Heart right ventricle (tissue), 16 donors: ENCODE data around the gene PDZD2. TPM values are rescaled to one million over a fixed set of nuclear protein-coding genes. Genes with fewer than 3 reads are reported as not detected.
A peak's percentile ranks its signal among the peaks of the same experiment; 100 is the strongest.

Experiments
- ATAC-seq, 8 donors: fragments of 200-7000 bp; cut with Tn5 transposase; one replicate each; pipeline ENCODE4 v1.9.1; 2020; ENCODE audit warnings: mild to moderate bottlenecking in 8 of 8, moderate library complexity in 8 of 8, moderate number of reproducible peaks in 1 of 8
- DNase-seq, 2 donors: peaks; one replicate each; pipeline ENCODE4 v3.0.0-alpha.2; 2020
- H3K27ac ChIP-seq, 10 donors: fragments of 200-600 bp; sonication (generic) in 2 of 10; one replicate each; pipeline versions ENCODE4 v1.5.0 to v1.8.0; 2020 to 2022; ENCODE audit warnings: mild to moderate bottlenecking in 3 of 10
- H3K27me3 ChIP-seq, 7 donors: fragments of 200-600 bp; one replicate each; pipeline ENCODE4 v1.8.0; 2021 to 2022; ENCODE audit warnings: mild to moderate bottlenecking in 2 of 7
- H3K36me3 ChIP-seq, 9 donors: fragments of 200-600 bp; sonication (generic) in 1 of 9; one replicate each; pipeline versions ENCODE4 v1.5.0 to v1.8.0; 2020 to 2022; ENCODE audit warnings: mild to moderate bottlenecking in 2 of 9
- H3K4me1 ChIP-seq, 9 donors: fragments of 200-600 bp; sonication (generic) in 1 of 9; one replicate each; pipeline versions ENCODE4 v1.5.0 to v1.8.0; 2020 to 2022; ENCODE audit warnings: mild to moderate bottlenecking in 4 of 9
- H3K4me3 ChIP-seq, 10 donors: fragments of 200-600 bp; sonication (generic) in 2 of 10; one replicate each; pipeline versions ENCODE4 v1.5.0 to v1.8.0; 2020 to 2022; ENCODE audit warnings: mild to moderate bottlenecking in 7 of 10, moderate library complexity in 2 of 10
- H3K9me3 ChIP-seq, 11 donors: fragments of 200-600 bp in 10 of 11; sonication (generic) in 2 of 11; one replicate each; pipeline versions ENCODE4 v1.5.0 to v1.8.0; 2013 to 2022; ENCODE audit warnings: mild to moderate bottlenecking in 2 of 11, control low read depth in 1 of 11, moderate library complexity in 1 of 11
- WGBS, 2 donors: extraction: QIAGEN DNeasy Blood & Tissue Kit; methylation state at CpG; one replicate each; pipeline ENCODE4 v1.1.7; 2013; ENCODE audit warnings: inconsistent platforms in 1 of 2; 5-methylcytosine and 5-hydroxymethylcytosine counted together
- intact Hi-C, 10 donors: fragments of 100-400 bp; cut with DNase I; formaldehyde crosslinking; loops; one replicate each; pipeline versions ENCODE4 v1.11.1 to v1.14.2; 2022
- polyA plus RNA-seq, 2 donors: library from polyadenylated mRNA; stranded (reverse); fragments of 200-250 nt; gene quantifications; one replicate each; pipeline ENCODE4 v1.2.3, GENCODE V29; 2013
- total RNA-seq, 10 donors: library from RNA; stranded (reverse); fragmentation: NEBNext Ultra II Directional in 3 of 10; extraction: Animal tissue kit (Norgen Biotek cat#: 25700) in 3 of 10; gene quantifications; one replicate each; pipeline versions ENCODE4 v1.2.1 to v1.2.4, GENCODE V29; 2021 to 2023
- TF ChIP-seq, protein P1 (sequence below), 9 donors: fragments of 200-600 bp; sonication (generic) in 2 of 9; IDR thresholded peaks; one replicate each; pipeline versions ENCODE4 v1.5.0 to v1.8.0; 2021 to 2022; ENCODE audit warnings: antibody characterized with exemption in 9 of 9, mild to moderate bottlenecking in 5 of 9, moderate library complexity in 1 of 9
- donor health status: Arrhythmogenic right ventricular cardiomyopathy.
- donor health status: ischemic (EF 13 %, LVEDD 7.1; RV severe dilation, severe dysfunction).
- donor health status: healthy with polysubstance abuse.
- donor health status: DM: no; HTN: yes; CAD: no.
- donor health status: DM: no; HTN: no; CAD: no.
- donor health status: ischemic (EF 25% LVEDD 6.9; RV normal size, moderate dysfunction).
- donor health status: ischemic (EF 25% LVEDD 5.7; RV mildly dilated, moderate dysfunction).
- donor health status: healthy.
- donor health status: DM: yes; HTN: yes; CAD: no.
- donor health status: Ischemic cardiomyopathy.
- donor health status: ischemic (EF 35%, LVEDD 5.7; RV mildly dilated, moderate dysfunction).
- donor health status: nonischemic (EF 11% LVEDD 7.7; RV severe dilation, severe dysfunction).
- donor health status: DM: yes; HTN: yes; CAD: no.
- donor health status: PGD.
- donor health status: ischemic (EF 29% LVEDD 5.4; RV normal size, mild dysfunction).
- donor health status: nonischemic (EF 23%, LVEDD 6.1; RV moderate dilation, normal function).

Gene PDZD2
- total and polyA plus RNA-seq, 12 donors = 9.0 to 117 (median 82.5) TPM

DNA sequence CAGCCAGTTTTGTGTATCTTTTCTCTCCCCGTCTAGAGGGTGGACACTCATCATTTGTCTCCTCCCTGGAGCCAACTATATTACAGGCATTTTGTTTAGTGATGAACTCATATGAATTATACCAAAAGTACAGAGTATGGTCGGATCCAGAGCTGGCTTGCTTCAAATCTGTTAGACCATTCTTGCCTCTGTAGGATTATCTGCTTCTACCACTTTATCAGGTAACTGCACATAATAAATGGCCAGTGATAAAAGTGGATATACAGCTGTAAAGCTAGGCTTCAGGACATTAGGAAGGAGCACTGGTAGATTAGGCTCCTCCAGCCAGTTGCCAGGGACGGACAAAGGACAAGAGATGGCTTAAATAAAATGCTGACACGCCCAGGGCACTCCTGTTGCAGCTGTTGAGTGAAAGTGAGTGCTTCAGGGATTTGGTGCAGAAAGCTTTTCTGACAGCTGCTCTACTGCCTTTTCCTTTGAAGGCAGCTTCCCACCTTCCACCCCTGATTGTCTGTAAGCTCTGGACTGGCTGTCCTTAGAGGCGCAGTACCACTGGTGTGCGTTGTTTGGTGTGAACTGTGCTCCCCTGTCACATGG, 259.2 kb downstream of the PDZD2 start:
- peaks cover 0 to 28% (median 8%) of the 10 kb centered on the region in 9 donors for H3K4me1 ChIP-seq
- intact Hi-C loops = no loop called here
- no peak for ATAC-seq

DNA sequence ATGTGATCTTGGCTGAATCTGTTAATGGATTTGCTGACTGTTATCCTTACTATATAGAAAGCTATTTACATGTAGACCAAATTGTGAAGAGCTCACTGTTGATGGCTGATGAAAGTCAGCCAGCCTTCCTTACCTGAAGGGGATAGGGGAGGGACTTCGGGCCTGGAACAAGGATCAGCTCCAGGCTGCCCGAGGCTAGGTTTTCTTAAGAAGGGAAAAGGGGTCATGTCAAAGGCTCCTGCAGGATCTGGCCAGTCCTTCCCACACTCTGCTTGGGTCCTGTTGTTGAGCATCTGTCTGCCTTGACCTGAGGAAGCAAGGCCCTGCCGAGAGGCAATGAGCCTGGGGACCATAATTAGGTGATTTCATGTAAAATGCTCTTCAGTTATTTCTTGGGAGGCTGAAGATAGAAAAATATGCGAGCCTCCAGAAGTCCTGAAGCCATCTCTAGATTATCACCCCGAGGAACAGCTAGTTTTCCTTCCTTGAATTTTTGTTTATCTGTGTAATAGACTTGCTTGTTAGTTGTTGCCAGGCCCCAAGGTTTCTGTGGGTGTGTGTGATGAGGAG, 261.4 kb downstream of the PDZD2 start:
- peaks cover 0 to 8% (median 0%) of the 10 kb centered on the region in 11 donors for H3K9me3 ChIP-seq
- DNase-seq (no peak), ATAC-seq (no peak)
- H3K4me1 ChIP-seq = peaks cover 0 to 13% (median under 1%) of the 10 kb centered on the region in 9 donors
- 75 to 85% methylated on average over 5 of the region's 5 CpGs for WGBS, 2 donors
- intact Hi-C loops = no loop called here
- TF ChIP-seq, protein P1, sequence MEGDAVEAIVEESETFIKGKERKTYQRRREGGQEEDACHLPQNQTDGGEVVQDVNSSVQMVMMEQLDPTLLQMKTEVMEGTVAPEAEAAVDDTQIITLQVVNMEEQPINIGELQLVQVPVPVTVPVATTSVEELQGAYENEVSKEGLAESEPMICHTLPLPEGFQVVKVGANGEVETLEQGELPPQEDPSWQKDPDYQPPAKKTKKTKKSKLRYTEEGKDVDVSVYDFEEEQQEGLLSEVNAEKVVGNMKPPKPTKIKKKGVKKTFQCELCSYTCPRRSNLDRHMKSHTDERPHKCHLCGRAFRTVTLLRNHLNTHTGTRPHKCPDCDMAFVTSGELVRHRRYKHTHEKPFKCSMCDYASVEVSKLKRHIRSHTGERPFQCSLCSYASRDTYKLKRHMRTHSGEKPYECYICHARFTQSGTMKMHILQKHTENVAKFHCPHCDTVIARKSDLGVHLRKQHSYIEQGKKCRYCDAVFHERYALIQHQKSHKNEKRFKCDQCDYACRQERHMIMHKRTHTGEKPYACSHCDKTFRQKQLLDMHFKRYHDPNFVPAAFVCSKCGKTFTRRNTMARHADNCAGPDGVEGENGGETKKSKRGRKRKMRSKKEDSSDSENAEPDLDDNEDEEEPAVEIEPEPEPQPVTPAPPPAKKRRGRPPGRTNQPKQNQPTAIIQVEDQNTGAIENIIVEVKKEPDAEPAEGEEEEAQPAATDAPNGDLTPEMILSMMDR (IDR thresholded peaks at IDR 0.05) = no peak
- no peak overlapping the region for H3K27ac ChIP-seq
- no peaks in the 10 kb centered on the region for H3K27me3 ChIP-seq
- no peaks in the 10 kb centered on the region for H3K36me3 ChIP-seq
- no peak overlapping the region for H3K4me3 ChIP-seq

More for the DNA sequence above, 259.2 kb downstream of the PDZD2 start:
- Histone ChIP-seq H3K27ac (no peak overlapping the region), H3K27me3 (no peaks in the 10 kb centered on the region), H3K9me3 (peaks cover 0 to 8% (median 0%) of the 10 kb centered on the region in 11 donors), H3K36me3 (no peaks in the 10 kb centered on the region), H3K4me3 (no peak overlapping the region)
- DNase-seq = no peak
- WGBS, 2 donors = 79 to 84% methylated on average over 6 of the region's 6 CpGs
- TF ChIP-seq, protein P1 (IDR thresholded peaks at IDR 0.05) = no peak

DNA sequence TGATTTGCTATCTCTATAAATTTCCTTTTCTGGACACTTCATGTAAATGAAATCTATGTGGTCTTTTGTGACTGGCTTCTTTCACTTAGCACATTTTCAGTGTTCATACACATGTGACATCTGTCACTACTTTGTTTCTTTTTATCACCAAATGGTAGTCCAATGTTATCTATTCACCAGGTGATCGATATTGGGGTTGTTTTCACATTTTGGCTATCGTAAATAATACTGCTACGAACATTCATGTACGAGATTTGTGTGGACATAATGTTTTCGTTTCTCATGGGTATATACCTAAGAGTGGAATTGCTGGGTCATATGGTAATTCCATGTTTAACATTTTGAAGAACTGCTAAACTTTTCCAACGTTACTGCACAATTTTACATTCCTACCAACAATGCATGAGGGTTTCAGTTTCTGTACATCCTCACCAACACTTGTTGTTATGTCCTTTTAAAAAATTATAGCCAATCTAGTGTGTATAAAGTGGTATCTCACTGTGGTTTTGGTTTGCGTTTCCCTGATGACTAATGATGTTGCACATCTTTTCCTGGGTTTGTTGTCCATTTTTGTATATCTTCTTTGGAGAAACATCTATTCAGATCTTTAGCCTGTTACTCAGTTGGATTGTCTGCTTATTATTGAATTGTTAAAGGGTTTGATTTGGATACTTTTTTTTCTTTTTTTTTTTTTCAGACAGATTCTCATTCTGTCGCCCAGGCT, 263.0 kb downstream of the PDZD2 start:
- intact Hi-C loops = no loop called here
- 81 to 95% methylated on average over 8 of the region's 8 CpGs for WGBS, 2 donors
- DNase-seq = no peak
- peaks cover 0 to 8% (median 0%) of the 10 kb centered on the region in 11 donors for H3K9me3 ChIP-seq
- ATAC-seq = no peak
- H3K4me1 ChIP-seq = peaks cover 0 to 13% (median 0%) of the 10 kb centered on the region in 9 donors
- H3K4me3 ChIP-seq = no peak overlapping the region
- H3K27ac ChIP-seq = no peak overlapping the region
- TF ChIP-seq, protein P1 (IDR thresholded peaks at IDR 0.05) = no peak
- no peaks in the 10 kb centered on the region for H3K36me3 ChIP-seq
- H3K27me3 ChIP-seq = no peaks in the 10 kb centered on the region

DNA sequence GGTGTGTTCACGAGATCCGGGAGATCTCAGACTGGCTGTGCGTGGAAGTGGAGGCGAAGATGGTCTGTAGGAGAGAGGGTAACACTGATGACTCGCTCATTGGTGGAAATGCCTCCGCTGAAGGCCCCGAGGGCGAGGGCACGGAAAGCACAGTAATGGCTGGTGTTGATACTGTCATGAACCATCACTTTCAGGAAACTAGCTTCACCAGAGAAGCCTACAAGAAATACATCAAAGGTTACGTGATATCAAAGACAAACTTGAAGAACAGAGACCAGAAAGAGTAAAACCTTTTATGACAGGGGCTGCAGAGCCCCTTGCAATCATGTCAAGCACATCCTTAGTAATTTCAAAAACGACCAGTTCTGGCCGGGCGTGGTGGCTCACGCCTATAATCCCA, 269.5 kb downstream of the PDZD2 start:
- Histone ChIP-seq H3K9me3 (no peaks in the 10 kb centered on the region), H3K27me3 (no peaks in the 10 kb centered on the region), H3K27ac (no peak overlapping the region), H3K36me3 (peaks cover 0 to 5% (median 0%) of the 10 kb centered on the region in 9 donors), H3K4me3 (no peak overlapping the region), H3K4me1 (peaks cover 0 to 5% (median 0%) of the 10 kb centered on the region in 9 donors)
- ATAC-seq = peak in 1 of 8 donors; percentile 22
- WGBS, 2 donors = 97 to 98% methylated on average over 14 of the region's 14 CpGs
- TF ChIP-seq, protein P1 (IDR thresholded peaks at IDR 0.05) = no peak
- intact Hi-C loops = loop anchor here in 1 of 10 donors (5.0 kb wide), 1 partner anchor 1809 kb away; no protein-coding TSS in a partner anchor
- no peak for DNase-seq
